Spleen (tissue), 11 donors: ENCODE data around the gene TMEM151A. TPM values are rescaled to one million over a fixed set of nuclear protein-coding genes. Genes with fewer than 3 reads are reported as not detected.

Source experiments
- DNase-seq: peaks from one replicate; pipeline ENCODE4 v3.0.0-alpha.2; 2020
- H3K27ac ChIP-seq, 8 donors: fragments of 200-600 bp; sonication (generic) in 7 of 8; 1 replicate in 4 of 8; 2 replicates in 4 of 8; pipeline versions ENCODE4 v1.5.0 to v1.8.0; 2016 to 2021; ENCODE audit warnings: inconsistent platforms in 4 of 8, mild to moderate bottlenecking in 4 of 8, moderate library complexity in 1 of 8
- H3K27me3 ChIP-seq, 7 donors: fragments of 200-600 bp; sonication (generic) in 6 of 7; replicated peaks in 1 of 7; 1 replicate in 4 of 7; 2 replicates in 3 of 7; pipeline versions ENCODE4 v1.5.0 to v1.8.0; 2016 to 2021; ENCODE audit warnings: inconsistent platforms in 3 of 7, mild to moderate bottlenecking in 1 of 7
- H3K36me3 ChIP-seq, 6 donors: fragments of 200-600 bp; sonication (generic) in 5 of 6; 1 replicate in 4 of 6; 2 replicates in 2 of 6; pipeline versions ENCODE4 v1.5.0 to v1.8.0; 2016 to 2021; ENCODE audit warnings: inconsistent platforms in 2 of 6
- H3K4me1 ChIP-seq, 6 donors: fragments of 200-600 bp; sonication (generic) in 5 of 6; 1 replicate in 3 of 6; 2 replicates in 3 of 6; pipeline versions ENCODE4 v1.5.0 to v1.8.0; 2016 to 2021; ENCODE audit warnings: inconsistent platforms in 3 of 6
- H3K4me3 ChIP-seq, 8 donors: fragments of 200-600 bp; sonication (generic) in 7 of 8; 1 replicate in 4 of 8; 2 replicates in 4 of 8; pipeline versions ENCODE4 v1.5.0 to v1.8.0; 2016 to 2021; ENCODE audit warnings: inconsistent platforms in 4 of 8, mild to moderate bottlenecking in 4 of 8, moderate library complexity in 2 of 8
- H3K9me3 ChIP-seq, 8 donors: fragments of 200-600 bp; sonication (generic) in 7 of 8; 1 replicate in 4 of 8; 2 replicates in 4 of 8; pipeline versions ENCODE4 v1.5.0 to v1.8.0; 2016 to 2021; ENCODE audit warnings: inconsistent platforms in 4 of 8
- CTCF ChIP-seq, 11 experiments: fragments of 200-600 bp in 7 of 11; fragments of 450-650 bp in 4 of 11; sonication (generic) in 4 of 11; IDR thresholded peaks in 8 of 11; conservative IDR thresholded peaks in 3 of 11; 1 replicate in 7 of 11; 2 replicates in 4 of 11; pipeline versions ENCODE4 v1.4.0 to v1.8.0; 2016 to 2021; ENCODE audit warnings: antibody characterized with exemption in 11 of 11, inconsistent platforms in 4 of 11, mild to moderate bottlenecking in 1 of 11
- POLR2A ChIP-seq, 3 donors: fragments of 450-650 bp; IDR thresholded peaks; one replicate each; pipeline ENCODE4 v1.5.1; 2017; ENCODE audit warnings: antibody characterized with exemption in 3 of 3, mild to moderate bottlenecking in 1 of 3
- POLR2AphosphoS5 ChIP-seq, 3 donors: sonication (generic); formaldehyde crosslinking; IDR thresholded peaks; one replicate each; pipeline ENCODE4 v1.5.1; 2017; ENCODE audit warnings: antibody characterized with exemption in 3 of 3
- WGBS, 5 donors: extraction: QIAGEN DNeasy Blood & Tissue Kit in 3 of 5; methylation state at CpG; one replicate each; pipeline versions ENCODE4 v1.1.5 to v1.1.7; 2013 to 2018; 5-methylcytosine and 5-hydroxymethylcytosine counted together
- intact Hi-C: fragments of 100-400 bp; cut with DNase I; formaldehyde crosslinking; loops from one replicate; pipeline ENCODE4 v1.15.0; 2023; ENCODE audit warnings: low total_unique reads
- polyA plus RNA-seq, 3 donors: library from polyadenylated mRNA; stranded (reverse); fragments of 200-250 nt; gene quantifications; one replicate each; pipeline ENCODE4 v1.2.1, GENCODE V29; 2013
- total RNA-seq, 7 donors: library from RNA; depleted of rRNA in 3 of 7; stranded (reverse); fragments of >200 nt in 3 of 7; fragmentation: NEBNext Ultra II Directional in 4 of 7; extraction: Animal tissue kit (Norgen Biotek cat#: 25700) in 4 of 7; gene quantifications; one replicate each; pipeline versions ENCODE4 v1.1.0 to v1.2.1, GENCODE V29; 2016 to 2021
- donor health status: healthy with polysubstance abuse.
- donor health status: DM: no; HTN: no; CAD: no; lungs with moderate emphysema.
- donor health status: DM: no; HTN: no; CAD: no.
- donor health status: Bipolar disorder and iron deficiency.
- donor health status: healthy.
- donor health status: DM: no; HTN: no; CAD: no.
- donor health status: DM: yes; HTN: yes; CAD: no.

TMEM151A gene
- total and polyA plus RNA-seq, 10 donors: 0.02 to 0.34 (median 0.02) TPM; not detected in 7

- Histone ChIP-seq H3K27ac (no peak overlapping the region), H3K4me3 (no peak overlapping the region), H3K9me3 (no peaks in the 10 kb centered on the region), H3K36me3 (peaks cover 0 to 44% (median 16%) of the 10 kb centered on the region in 6 donors), H3K4me1 (peaks cover 22 to 66% (median 53%) of the 10 kb centered on the region in 6 donors), H3K27me3 (peaks cover 0 to 11% (median 0%) of the 10 kb centered on the region in 7 donors)
- DNase-seq: peak; percentile 53
- intact Hi-C loops: no loop called here
- TF ChIP-seq POLR2AphosphoS5 (IDR thresholded peaks at IDR 0.05): no peak
- no peak for TF ChIP-seq POLR2A (IDR thresholded peaks at IDR 0.05)
- no peak for TF ChIP-seq CTCF (IDR thresholded peaks at IDR 0.05 in 8 of 11, conservative IDR thresholded peaks at IDR 0.05 in 3 of 11)
- 73 to 90% (median 80%) methylated on average over 11 to 18 of the region's 18 CpGs for WGBS, 5 donors
These were observed 40.9 kb downstream of the TMEM151A start for GRCh38 chr11:66332371-66333219.

- peaks cover 16 to 63% (median 49%) of the 10 kb centered on the region in 6 donors for H3K4me1 ChIP-seq
- WGBS, 5 donors: 86 to 92% (median 88%) methylated on average over 15 to 19 of the region's 19 CpGs
- no peak for TF ChIP-seq POLR2A (IDR thresholded peaks at IDR 0.05)
- no peak for TF ChIP-seq POLR2AphosphoS5 (IDR thresholded peaks at IDR 0.05)
- TF ChIP-seq CTCF (IDR thresholded peaks at IDR 0.05 in 8 of 11, conservative IDR thresholded peaks at IDR 0.05 in 3 of 11): no peak
- no peak overlapping the region for H3K4me3 ChIP-seq
- H3K27ac ChIP-seq: no peak overlapping the region
- intact Hi-C loops: no loop called here
- H3K9me3 ChIP-seq: no peaks in the 10 kb centered on the region
- H3K36me3 ChIP-seq: peaks cover 0 to 52% (median 24%) of the 10 kb centered on the region in 6 donors
- DNase-seq: peak; percentile 63
- peaks cover 0 to 11% (median 0%) of the 10 kb centered on the region in 7 donors for H3K27me3 ChIP-seq
These were observed 41.7 kb downstream of the TMEM151A start for GRCh38 chr11:66333220-66333877.

- TF ChIP-seq CTCF (IDR thresholded peaks at IDR 0.05 in 8 of 11, conservative IDR thresholded peaks at IDR 0.05 in 3 of 11): no peak
- TF ChIP-seq POLR2AphosphoS5 (IDR thresholded peaks at IDR 0.05): no peak
- TF ChIP-seq POLR2A (IDR thresholded peaks at IDR 0.05): no peak
- intact Hi-C loops: no loop called here
- H3K9me3 ChIP-seq: no peaks in the 10 kb centered on the region
- WGBS, 5 donors: 86 to 93% (median 90%) methylated on average over 21 to 29 of the region's 29 CpGs
- DNase-seq: peak; percentile 68
- peaks cover 0 to 11% (median 0%) of the 10 kb centered on the region in 7 donors for H3K27me3 ChIP-seq
- no peak overlapping the region for H3K4me3 ChIP-seq
- H3K36me3 ChIP-seq: peaks cover 0 to 59% (median 31%) of the 10 kb centered on the region in 6 donors
- peaks cover 11 to 56% (median 42%) of the 10 kb centered on the region in 6 donors for H3K4me1 ChIP-seq
- no peak overlapping the region for H3K27ac ChIP-seq
These were observed 42.4 kb downstream of the TMEM151A start for GRCh38 chr11:66333896-66334604.
